ENCODE results near the gene OPRD1.
"Not testable (repeated sequence)": the region's sequence is repeated elsewhere in the genome, so short reads cannot be mapped to it uniquely, and the experiment has no call there.

The OPRD1 gene

GRCh38 chr1:28853093-28853742 lies 41.2 kb downstream of the OPRD1 start:
- DNase-seq = no peak

DNA sequence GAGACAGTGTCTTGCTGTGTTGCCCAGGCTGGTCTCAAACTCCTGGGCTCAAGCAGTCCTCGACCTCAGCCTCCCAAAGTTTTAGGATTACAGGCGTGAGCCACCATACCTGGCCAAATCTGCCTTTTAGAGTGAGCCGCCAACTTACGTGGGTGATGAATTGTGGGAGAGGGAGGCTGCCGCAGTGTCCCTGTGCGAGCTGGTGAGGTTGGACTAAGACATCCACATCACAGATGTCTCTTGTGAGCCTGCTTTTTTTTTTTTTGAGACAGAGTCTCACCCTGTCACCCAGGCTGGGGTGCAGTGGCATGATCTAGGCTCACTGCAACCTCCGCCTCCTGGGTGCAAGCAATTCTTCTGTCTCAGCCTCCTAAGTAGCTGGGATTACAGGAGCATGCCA lies 42.4 kb downstream of the OPRD1 start:
- DNase-seq = not testable (repeated sequence)

DNA sequence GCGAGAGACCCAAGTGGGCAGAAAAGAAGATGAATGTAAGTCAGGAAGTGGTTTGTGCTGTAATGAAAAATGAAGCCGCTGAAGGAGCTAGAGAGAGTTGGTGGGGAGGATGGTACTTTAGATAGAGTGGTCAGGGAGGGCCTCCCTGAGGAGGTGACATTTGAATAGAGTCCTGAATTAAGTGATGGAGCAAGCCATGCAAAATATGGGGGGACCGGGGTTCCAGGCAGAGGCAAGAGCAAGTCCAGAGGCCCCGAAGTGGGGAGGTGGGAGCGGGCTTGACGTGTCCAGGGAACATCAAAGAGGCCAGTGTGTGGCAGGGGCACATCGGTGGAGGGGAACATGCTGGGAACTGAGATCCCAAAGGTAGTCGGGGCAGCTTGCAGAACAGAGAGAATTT lies 43.1 kb downstream of the OPRD1 start:
- DNase-seq = no peak

DNA sequence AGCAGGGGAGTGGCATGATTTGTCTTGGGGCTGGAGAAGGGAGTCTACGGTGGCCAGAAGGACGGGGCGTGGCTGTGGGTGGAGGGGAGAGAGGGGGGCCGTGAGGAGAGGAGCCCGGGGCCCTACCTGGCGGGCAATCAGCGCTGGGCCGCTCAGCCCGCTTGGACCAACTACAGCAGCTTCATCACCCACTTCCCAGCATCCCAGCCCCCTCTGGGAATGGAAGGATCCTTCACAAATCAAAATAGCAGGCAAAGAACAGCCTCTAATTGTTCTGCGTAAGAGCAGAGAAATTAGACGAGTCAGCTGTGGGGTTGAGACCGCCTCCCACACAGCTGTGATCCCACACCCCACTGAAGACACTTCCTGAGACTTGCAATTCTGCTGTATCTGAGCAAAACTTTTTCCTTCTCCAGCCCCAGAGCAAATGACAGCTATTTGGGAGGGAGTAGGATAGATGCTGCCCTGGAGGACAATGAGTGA lies 43.5 kb downstream of the OPRD1 start:
- no peak for DNase-seq

- no peak for DNase-seq
Observed at GRCh38 chr1:28855969-28856368, 44.0 kb downstream of the OPRD1 start.

DNA sequence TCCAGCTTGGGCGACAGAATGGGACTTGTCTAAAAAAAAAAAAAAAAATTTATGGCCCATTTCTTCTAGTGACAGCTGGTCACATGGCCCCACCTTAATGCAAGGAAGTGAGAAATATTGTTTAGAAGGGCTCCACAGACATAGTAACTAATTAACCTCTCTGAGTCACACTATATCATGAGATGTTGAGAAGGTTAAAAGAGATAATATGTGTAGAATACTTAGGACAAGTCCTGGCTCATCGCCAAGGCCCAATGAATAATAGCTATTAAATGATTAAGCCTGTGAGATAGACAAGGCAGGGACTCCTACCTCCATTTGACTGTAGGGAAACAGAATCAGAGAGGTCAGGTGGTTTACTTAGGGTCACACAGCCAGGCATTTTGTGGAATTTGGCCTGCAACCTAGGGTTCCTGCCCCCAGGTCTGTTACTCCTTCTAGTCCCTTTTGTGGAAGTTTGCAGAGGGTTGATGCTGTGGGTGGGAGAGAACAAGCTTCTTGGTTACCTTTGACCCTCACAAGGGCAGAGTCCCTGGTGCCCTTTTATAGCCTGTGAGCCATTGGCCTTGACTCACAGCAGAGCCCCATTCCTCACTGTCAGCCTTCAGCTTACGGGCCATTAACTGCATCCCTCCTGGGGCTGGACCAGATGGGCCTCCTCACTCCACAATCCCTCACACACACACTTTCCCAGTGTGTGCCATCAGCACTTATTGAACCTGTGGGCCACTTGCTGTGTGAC lies 48.5 kb downstream of the OPRD1 start:
- DNase-seq = no peak

DNA sequence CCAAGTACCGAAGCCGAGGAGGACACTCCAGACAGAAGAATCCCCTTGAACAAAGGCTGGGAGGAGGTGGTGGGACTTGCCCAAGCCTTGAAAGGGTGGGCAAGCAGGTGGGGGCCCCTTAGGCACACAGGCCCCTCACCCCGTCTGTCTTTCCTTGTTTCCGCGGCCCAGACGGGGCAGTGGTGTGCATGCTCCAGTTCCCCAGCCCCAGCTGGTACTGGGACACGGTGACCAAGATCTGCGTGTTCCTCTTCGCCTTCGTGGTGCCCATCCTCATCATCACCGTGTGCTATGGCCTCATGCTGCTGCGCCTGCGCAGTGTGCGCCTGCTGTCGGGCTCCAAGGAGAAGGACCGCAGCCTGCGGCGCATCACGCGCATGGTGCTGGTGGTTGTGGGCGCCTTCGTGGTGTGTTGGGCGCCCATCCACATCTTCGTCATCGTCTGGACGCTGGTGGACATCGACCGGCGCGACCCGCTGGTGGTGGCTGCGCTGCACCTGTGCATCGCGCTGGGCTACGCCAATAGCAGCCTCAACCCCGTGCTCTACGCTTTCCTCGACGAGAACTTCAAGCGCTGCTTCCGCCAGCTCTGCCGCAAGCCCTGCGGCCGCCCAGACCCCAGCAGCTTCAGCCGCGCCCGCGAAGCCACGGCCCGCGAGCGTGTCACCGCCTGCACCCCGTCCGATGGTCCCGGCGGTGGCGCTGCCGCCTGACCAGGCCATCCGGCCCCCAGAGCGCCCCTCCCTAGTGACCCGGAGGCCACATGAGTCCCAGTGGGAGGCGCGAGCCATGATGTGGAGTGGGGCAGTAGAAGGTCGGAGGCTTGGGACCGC lies 50.8 kb downstream of the OPRD1 start:
- DNase-seq = no peak

GRCh38 chr1:28864695-28865094 lies 52.7 kb downstream of the OPRD1 start:
- no peak for DNase-seq

DNA sequence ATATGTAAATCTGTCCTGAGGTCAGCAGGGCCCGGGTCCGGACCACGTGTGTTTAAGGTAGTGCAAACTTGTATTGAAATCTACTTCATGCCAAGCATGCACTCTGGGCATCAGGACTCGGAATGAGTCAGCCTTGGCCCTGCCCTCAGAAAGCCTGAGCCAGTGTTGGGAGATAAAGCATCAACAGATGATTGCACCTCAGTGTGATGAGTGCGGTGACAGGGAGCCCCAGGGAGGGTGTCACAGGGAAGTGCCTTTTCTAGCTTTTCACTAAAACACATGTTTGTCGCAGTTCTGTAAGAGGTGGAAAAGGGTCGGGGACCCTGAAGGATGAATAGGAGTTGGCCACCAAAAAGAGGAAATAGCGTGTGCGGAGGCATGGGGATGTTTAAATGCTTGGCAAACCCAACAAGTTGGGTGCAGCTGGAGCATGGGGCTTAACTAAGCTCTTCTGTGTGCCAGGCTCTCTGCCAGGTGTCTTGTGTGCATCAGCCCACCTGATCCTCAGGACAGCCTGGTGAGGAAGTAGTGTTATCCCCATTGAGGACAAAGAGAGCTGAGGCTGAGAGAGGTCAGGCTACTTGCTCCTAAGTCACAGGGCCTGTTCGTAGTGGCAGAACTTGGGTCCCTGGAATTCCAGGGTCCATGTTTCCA lies 54.2 kb downstream of the OPRD1 start:
- DNase-seq = no peak

- DNase-seq = no peak
Observed at GRCh38 chr1:28867850-28868249, 55.9 kb downstream of the OPRD1 start.

DNA sequence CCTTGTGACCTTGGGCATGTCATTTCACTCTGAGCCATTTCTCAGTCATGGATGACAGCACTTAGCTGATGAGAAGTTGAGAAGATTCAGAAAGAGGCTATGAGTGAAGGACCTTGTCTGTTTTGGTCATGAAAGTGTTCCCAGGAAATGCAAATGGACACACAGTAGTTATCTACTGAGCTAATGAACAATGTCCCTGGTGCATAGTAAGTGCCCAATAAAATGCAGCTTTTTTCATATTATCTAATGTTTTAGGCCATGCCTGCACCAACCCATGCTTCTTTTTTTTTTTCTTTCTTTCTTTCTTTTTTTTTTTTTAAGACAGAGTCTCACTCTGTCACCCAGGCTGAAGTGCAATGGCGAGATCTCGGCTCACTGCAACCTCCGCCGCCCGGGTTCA lies 58.0 kb downstream of the OPRD1 start:
- no peak for DNase-seq

DNA sequence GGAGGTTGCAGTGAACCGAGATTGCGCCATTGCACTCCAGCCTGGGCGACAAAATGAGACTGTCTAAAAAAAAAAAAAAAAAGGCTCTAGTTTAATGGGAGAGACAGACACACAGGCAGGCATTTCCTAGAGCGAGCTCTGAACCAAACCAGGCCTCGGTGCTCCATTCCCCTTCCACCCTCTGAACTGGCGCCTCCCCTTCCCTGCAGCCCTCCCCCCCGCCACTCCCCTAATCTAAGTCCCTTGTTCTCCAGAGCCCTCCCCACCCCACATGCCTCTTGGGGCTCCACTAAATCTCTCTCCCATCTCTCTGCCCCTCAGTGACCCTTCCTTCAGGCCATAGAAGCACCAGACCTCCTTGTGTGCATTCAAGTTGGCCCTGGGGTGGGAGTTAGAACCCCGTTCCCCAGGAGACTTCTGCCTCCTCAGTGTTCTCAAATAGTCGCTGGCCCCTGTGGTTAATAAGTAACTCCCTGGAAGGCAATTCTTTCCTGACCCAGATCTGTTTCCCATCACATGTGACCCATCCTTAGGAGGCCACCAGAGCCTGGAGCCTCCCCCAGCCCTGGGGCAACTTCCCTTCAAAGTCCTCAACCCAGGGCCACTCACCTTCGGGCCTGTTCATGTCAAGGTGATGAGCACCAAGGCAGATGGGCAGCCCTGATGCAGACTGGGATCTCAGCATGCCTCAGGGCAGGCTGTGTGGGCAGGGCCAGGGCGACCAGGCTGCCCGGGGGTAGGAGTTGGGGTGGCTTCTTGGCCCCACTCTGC lies 59.8 kb downstream of the OPRD1 start:
- no peak for DNase-seq

DNA sequence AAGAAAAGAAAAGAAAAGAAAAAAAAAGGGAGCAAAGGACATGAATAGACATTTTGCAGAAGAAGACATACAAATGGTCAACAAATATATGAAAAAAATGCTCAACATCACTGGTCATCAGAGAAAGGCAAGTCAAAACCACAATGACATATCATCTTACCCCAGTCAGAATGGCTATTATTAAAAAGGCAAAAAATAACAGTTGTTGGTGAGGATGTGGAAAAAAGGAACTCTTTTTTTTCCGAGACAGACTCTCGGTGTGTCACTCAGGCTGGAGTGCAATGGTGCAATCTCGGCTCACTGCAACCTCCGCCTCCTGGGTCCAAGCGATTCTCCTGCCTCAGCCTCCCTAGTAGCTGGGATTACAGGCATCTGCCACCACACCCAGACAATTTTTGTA lies 63.2 kb downstream of the OPRD1 start:
- DNase-seq = not testable (repeated sequence)

DNA sequence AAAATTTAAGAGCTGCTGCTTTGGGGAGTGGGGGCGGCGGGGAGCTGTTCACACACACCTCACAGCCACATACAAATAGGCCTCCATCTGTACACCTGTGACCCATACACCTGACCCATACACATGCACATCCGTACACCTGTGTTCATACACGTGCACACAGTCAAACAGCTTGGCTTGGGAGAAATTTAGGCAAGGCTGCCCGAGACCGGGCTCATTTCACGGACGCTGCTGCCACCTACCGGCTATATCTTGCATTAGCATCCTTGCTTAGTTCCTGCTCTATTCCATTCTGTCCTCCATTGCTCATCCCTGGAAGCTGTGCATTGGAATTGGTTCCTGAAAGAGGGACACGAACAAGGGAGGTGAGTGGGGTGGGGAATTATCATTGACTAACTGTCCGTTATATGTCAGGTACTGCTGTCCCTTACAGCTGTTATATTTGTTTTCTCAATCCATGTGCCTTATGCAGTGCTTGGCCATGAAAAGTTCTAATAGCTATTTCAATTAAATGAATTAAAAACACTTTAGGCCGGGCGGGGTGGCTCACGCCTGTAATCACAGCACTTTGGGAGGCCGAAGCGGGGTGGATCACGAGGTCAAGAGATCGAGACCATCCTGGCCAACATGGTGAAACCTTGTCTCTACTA lies 65.3 kb downstream of the OPRD1 start:
- DNase-seq = peak; percentile 71 to 77

GRCh38 chr1:28878796-28879195 lies 66.8 kb downstream of the OPRD1 start:
- DNase-seq = no peak

DNA sequence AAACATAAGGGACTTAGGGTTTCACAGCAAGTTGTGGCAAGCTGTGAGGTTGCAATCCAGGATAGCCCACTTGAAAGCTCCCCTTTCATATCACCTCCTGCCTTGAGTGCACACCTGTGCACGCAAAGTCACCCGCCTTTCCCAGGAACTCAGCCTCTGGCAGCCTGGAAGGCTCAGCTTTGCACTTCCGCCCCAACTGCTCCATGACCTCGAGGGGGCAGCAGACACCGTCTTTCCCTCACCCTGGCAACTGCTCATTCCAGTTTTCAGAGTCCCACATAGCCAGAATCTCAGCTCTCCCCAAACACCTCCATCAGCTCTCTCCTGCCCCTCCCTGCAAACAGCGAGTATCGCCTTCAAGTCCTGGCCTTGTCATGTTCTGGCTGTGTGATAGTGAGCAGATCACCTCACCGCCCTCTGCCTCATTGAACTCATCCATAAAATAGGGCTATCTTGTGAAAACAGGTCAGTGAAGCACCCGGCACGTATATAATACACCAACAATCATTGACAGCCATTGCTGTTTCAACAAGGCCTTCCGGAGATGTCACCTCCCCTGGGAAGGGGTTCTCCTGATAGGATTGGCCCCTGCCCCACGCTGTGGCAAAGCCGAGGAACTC lies 70.1 kb downstream of the OPRD1 start:
- peak; percentile 75 to 79 for DNase-seq

GRCh38 chr1:28883242-28883616 lies 71.3 kb downstream of the OPRD1 start:
- DNase-seq = no peak

- no peak for DNase-seq
Observed at GRCh38 chr1:28885472-28885877, 73.5 kb downstream of the OPRD1 start.

- no peak for DNase-seq
Observed at GRCh38 chr1:28885977-28886730, 74.2 kb downstream of the OPRD1 start.

- peak; percentile 86 to 89 for DNase-seq
Observed at GRCh38 chr1:28886731-28887418, 74.9 kb downstream of the OPRD1 start.

Data from activated CD4-positive, alpha-beta T cell treated with anti-CD3 and anti-CD28 coated beads, Interleukin-2, amount 50 U/mL, for 4 hours (primary cell).